ENCODE data around the gene C20orf141.

DNA sequence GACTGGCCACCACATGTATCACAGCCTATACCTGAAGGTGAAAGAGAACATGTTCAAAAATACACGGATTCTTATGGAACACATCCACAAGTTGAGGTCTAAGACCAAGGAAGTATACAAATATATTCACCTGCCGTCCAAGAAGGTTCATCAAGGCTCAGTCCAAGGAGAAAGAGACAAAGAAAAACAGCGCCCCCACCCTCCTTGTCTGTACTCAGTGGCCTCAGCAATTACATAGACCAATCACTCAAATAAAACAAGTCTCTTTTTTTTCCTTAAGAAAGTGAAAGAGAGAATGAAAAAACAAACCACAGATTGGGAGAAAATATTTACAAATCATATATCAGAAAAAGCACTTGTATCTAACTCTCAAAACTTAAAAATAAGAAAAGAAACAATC lies 33.8 kb upstream of the C20orf141 start:
- TF ChIP-seq, protein P1, sequence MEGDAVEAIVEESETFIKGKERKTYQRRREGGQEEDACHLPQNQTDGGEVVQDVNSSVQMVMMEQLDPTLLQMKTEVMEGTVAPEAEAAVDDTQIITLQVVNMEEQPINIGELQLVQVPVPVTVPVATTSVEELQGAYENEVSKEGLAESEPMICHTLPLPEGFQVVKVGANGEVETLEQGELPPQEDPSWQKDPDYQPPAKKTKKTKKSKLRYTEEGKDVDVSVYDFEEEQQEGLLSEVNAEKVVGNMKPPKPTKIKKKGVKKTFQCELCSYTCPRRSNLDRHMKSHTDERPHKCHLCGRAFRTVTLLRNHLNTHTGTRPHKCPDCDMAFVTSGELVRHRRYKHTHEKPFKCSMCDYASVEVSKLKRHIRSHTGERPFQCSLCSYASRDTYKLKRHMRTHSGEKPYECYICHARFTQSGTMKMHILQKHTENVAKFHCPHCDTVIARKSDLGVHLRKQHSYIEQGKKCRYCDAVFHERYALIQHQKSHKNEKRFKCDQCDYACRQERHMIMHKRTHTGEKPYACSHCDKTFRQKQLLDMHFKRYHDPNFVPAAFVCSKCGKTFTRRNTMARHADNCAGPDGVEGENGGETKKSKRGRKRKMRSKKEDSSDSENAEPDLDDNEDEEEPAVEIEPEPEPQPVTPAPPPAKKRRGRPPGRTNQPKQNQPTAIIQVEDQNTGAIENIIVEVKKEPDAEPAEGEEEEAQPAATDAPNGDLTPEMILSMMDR (IDR thresholded peaks at IDR 0.05), result no peak
- no peak for TF ChIP-seq POLR2A (IDR thresholded peaks at IDR 0.05)

All from heart left ventricle (tissue), 13 donors.